NT2/D1 (cell line): ENCODE results near the gene KPNB1.

Experiments used
- SUZ12 ChIP-seq: IDR thresholded peaks from 2 replicates; pipeline ENCODE4 v1.6.1; 2011; ENCODE audit not compliant: insufficient read length, insufficient read depth; ENCODE audit errors: extremely low read depth
- YY1 ChIP-seq: IDR thresholded peaks from 2 replicates; pipeline ENCODE4 v1.6.1; 2011; ENCODE audit not compliant: insufficient read length, insufficient read depth
- ZNF274 ChIP-seq: IDR thresholded peaks from 2 replicates; pipeline ENCODE4 v1.6.1; 2011; ENCODE audit warnings: mild to moderate bottlenecking, low read depth, low read length

GRCh38 chr17:47630614-47631013, 19.1 kb upstream of the KPNB1 start:
- TF ChIP-seq ZNF274: no peak
- TF ChIP-seq YY1: no peak
- TF ChIP-seq SUZ12: no peak
